ENCODE measurements around the gene RNF213. TPM values are rescaled to one million over a fixed set of nuclear protein-coding genes. Genes with fewer than 3 reads are reported as not detected.

RNF213 gene
- polyA plus RNA-seq, 1 of the 3 experiments (the other 2 are of a cell fraction), result 57.5 TPM

DNA sequence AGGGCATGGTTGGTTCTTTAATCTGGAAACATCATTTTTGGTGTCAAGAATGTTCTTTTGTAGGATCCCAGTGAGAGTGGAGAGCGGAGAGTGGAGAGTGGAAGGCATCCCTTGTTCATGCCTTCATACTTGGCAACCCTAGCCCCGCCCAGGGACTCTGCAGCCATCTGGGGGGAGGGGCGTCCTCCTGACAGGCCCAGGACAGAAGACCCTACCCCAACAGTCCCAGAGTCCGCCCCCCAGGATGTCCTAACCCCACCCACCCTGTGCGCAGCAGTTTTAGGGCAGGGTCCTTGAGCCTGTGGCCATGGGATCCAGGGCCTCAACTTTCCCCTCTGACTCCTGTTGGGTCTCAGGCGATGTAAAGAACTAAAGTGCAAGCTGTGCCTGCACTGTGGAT lies 36.0 kb upstream of the RNF213 start:
- Histone ChIP-seq H3K9ac (no peak overlapping the region), H3K79me2 (ENCODE audit: insufficient read depth) (peaks cover 20% of the 10 kb centered on the region; the same call in 1 of the 2 replicates), H3K27me3 (ENCODE audit: insufficient read depth) (no peaks in the 10 kb centered on the region), H3K9me2 (no peaks in the 10 kb centered on the region), H3K36me3 (replicated peaks in 1 of 2; ENCODE audit: control insufficient read depth in 1 of 2, insufficient read depth in 2 of 2, low read length in 1 of 2) (peaks cover 5 to 11% of the 10 kb centered on the region in 2 experiments), H3K4me2 (no peak overlapping the region), H3F3A (replicated peaks; ENCODE audit: insufficient read depth) (peaks cover 1% of the 10 kb centered on the region), H4K20me1 (ENCODE audit: insufficient read depth) (no peaks in the 10 kb centered on the region), H3K9me3 (no peaks in the 10 kb centered on the region), H3K27ac (ENCODE audit: low read depth in 2 of 2, low read length in 1 of 2) (no peak overlapping the region), H3K4me3 (ENCODE audit: low read depth in 2 of 2, low read length in 1 of 2) (no peak overlapping the region), H2AFZ (ENCODE audit: low read depth) (no peak overlapping the region), H3K4me1 (ENCODE audit: control insufficient read depth in 1 of 2, insufficient read depth in 2 of 2, low read depth in 1 of 2, low read length in 1 of 2) (peaks cover 4 to 9% of the 10 kb centered on the region in 2 experiments; a peak in 1 of 4 replicates)
- no peak for TF ChIP-seq NRF1 (IDR thresholded peaks at IDR 0.05; ENCODE audit: low read depth, low read length)
- no peak for TF ChIP-seq YY1 (IDR thresholded peaks at IDR 0.05; ENCODE audit: low read depth)
- TF ChIP-seq FOXJ3 (CRISPR knock-in tag; IDR thresholded peaks at IDR 0.05), result no peak
- TF ChIP-seq EP300 (IDR thresholded peaks at IDR 0.05; ENCODE audit: borderline replicate concordance in 1 of 2, low read depth in 1 of 2, low read length in 1 of 2), result no peak
- TF ChIP-seq, protein P1, sequence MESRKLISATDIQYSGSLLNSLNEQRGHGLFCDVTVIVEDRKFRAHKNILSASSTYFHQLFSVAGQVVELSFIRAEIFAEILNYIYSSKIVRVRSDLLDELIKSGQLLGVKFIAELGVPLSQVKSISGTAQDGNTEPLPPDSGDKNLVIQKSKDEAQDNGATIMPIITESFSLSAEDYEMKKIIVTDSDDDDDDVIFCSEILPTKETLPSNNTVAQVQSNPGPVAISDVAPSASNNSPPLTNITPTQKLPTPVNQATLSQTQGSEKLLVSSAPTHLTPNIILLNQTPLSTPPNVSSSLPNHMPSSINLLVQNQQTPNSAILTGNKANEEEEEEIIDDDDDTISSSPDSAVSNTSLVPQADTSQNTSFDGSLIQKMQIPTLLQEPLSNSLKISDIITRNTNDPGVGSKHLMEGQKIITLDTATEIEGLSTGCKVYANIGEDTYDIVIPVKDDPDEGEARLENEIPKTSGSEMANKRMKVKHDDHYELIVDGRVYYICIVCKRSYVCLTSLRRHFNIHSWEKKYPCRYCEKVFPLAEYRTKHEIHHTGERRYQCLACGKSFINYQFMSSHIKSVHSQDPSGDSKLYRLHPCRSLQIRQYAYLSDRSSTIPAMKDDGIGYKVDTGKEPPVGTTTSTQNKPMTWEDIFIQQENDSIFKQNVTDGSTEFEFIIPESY (IDR thresholded peaks at IDR 0.05; ENCODE audit: borderline replicate concordance, low read depth), result no peak
- TF ChIP-seq RXRA (IDR thresholded peaks at IDR 0.05; ENCODE audit: borderline replicate concordance, low read depth), result no peak
- TF ChIP-seq, protein P2, sequence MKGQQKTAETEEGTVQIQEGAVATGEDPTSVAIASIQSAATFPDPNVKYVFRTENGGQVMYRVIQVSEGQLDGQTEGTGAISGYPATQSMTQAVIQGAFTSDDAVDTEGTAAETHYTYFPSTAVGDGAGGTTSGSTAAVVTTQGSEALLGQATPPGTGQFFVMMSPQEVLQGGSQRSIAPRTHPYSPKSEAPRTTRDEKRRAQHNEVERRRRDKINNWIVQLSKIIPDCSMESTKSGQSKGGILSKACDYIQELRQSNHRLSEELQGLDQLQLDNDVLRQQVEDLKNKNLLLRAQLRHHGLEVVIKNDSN (IDR thresholded peaks at IDR 0.05; ENCODE audit: borderline replicate concordance, low read depth), result no peak
- CTCF ChIA-PET, result interaction anchor here (1.0 to 1.8 kb wide), 5 partner anchors 10 to 142 kb away, joined by 3 to 7 read pairs (median 3); partner anchors contain the start of gene GAA
- POLR2A ChIA-PET, result no interaction called here
- no peak for DNase-seq
- WGBS (ENCODE audit: low lambda C conversion rate), result 74% methylated on average over 6 of the region's 6 CpGs

DNA sequence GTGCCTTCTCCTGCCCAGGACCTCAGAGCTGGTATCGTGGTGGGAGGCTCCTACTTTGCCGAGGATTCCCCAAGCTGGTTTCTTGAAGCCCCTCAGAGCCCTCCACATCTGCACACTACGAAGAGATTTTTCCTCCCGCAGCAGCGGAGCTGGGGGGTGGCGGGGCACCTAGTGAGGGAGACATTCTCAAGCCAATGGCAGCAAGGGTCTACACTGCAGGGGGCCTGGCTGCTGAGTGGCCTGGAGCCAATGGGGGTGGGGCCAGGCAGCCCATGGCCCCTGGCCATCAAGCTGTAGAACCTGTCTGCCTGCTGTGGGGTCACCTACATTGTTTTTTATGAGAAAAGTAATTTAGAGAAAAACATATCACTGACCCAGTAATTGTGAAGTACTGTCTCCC lies 35.4 kb upstream of the RNF213 start:
- no peak overlapping the region for H3K4me3 ChIP-seq (ENCODE audit: low read depth in 2 of 2, low read length in 1 of 2)
- CTCF ChIA-PET, result interaction anchor here (0.6 to 1.7 kb wide), 7 partner anchors 10 to 1197 kb away, joined by 3 to 7 read pairs (median 5); partner anchors contain the start of gene GAA
- H3K4me1 ChIP-seq (ENCODE audit: control insufficient read depth in 1 of 2, insufficient read depth in 2 of 2, low read depth in 1 of 2, low read length in 1 of 2), result peaks cover 4 to 9% of the 10 kb centered on the region in 2 experiments; a peak in 1 of 4 replicates
- POLR2A ChIA-PET, result no interaction called here
- DNase-seq, result no peak
- H3K36me3 ChIP-seq (replicated peaks in 1 of 2; ENCODE audit: control insufficient read depth in 1 of 2, insufficient read depth in 2 of 2, low read length in 1 of 2), result peaks cover 5 to 14% of the 10 kb centered on the region in 2 experiments
- no peaks in the 10 kb centered on the region for H3K27me3 ChIP-seq (ENCODE audit: insufficient read depth)
- peaks cover 16% of the 10 kb centered on the region; the same call in 1 of the 2 replicates for H3K79me2 ChIP-seq (ENCODE audit: insufficient read depth)
- no peaks in the 10 kb centered on the region for H3K9me2 ChIP-seq
- TF ChIP-seq RFX5 (IDR thresholded peaks at IDR 0.05; ENCODE audit: low read length) (no peak), GATA2 (CRISPR knock-in tag; IDR thresholded peaks at IDR 0.05) (no peak), EZH2phosphoT487 (IDR thresholded peaks at IDR 0.05; ENCODE audit: borderline replicate concordance, low read depth) (no peak), SMC3 (IDR thresholded peaks at IDR 0.05; ENCODE audit: low read depth, low read length) (no peak), YY1 (IDR thresholded peaks at IDR 0.05; ENCODE audit: low read depth) (no peak), GABPA (IDR thresholded peaks at IDR 0.05; ENCODE audit: low read depth) (no peak), FOXJ3 (CRISPR knock-in tag; IDR thresholded peaks at IDR 0.05) (no peak), NRF1 (IDR thresholded peaks at IDR 0.05; ENCODE audit: low read depth, low read length) (no peak), TCF12 (IDR thresholded peaks at IDR 0.05) (no peak), RXRA (IDR thresholded peaks at IDR 0.05; ENCODE audit: borderline replicate concordance, low read depth) (no peak), JUND (IDR thresholded peaks at IDR 0.05) (no peak), EP300 (IDR thresholded peaks at IDR 0.05; ENCODE audit: borderline replicate concordance in 1 of 2, low read depth in 1 of 2, low read length in 1 of 2) (no peak), RCOR1 (IDR thresholded peaks at IDR 0.05; ENCODE audit: low read length) (no peak), FOXM1 (IDR thresholded peaks at IDR 0.05; ENCODE audit: low read depth) (no peak), MEF2A (IDR thresholded peaks at IDR 0.05; ENCODE audit: borderline replicate concordance, low read depth) (no peak)
- TF ChIP-seq, protein P3, sequence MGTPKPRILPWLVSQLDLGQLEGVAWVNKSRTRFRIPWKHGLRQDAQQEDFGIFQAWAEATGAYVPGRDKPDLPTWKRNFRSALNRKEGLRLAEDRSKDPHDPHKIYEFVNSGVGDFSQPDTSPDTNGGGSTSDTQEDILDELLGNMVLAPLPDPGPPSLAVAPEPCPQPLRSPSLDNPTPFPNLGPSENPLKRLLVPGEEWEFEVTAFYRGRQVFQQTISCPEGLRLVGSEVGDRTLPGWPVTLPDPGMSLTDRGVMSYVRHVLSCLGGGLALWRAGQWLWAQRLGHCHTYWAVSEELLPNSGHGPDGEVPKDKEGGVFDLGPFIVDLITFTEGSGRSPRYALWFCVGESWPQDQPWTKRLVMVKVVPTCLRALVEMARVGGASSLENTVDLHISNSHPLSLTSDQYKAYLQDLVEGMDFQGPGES (IDR thresholded peaks at IDR 0.05; ENCODE audit: low read depth, low read length), result no peak
- TF ChIP-seq, protein P4, sequence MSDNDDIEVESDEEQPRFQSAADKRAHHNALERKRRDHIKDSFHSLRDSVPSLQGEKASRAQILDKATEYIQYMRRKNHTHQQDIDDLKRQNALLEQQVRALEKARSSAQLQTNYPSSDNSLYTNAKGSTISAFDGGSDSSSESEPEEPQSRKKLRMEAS (IDR thresholded peaks at IDR 0.05; ENCODE audit: low read depth), result no peak
- H3K4me2 ChIP-seq, result no peak overlapping the region
- WGBS (ENCODE audit: low lambda C conversion rate), result 90% methylated on average over 6 of the region's 6 CpGs
- H3F3A ChIP-seq (replicated peaks; ENCODE audit: insufficient read depth), result no peaks in the 10 kb centered on the region
- no peaks in the 10 kb centered on the region for H3K9me3 ChIP-seq
- no peaks in the 10 kb centered on the region for H4K20me1 ChIP-seq (ENCODE audit: insufficient read depth)
- no peak overlapping the region for H3K27ac ChIP-seq (ENCODE audit: low read depth in 2 of 2, low read length in 1 of 2)
- no peak overlapping the region for H2AFZ ChIP-seq (ENCODE audit: low read depth)
- H3K9ac ChIP-seq, result no peak overlapping the region

All from SK-N-SH (cell line).